OCI-LY1 (cell line): ENCODE results near the gene RPL22.

Experiments
- CTCF ChIP-seq: fragments of 200-600 bp; sonication (generic), shearing (Covaris generic); IDR thresholded peaks from 2 replicates; pipeline ENCODE4 v1.5.1; 2017; ENCODE audit warnings: mild to moderate bottlenecking, antibody characterized with exemption, low read length, moderate library complexity, mixed read lengths
- EZH2 ChIP-seq: fragments of 200-600 bp; sonication (generic), shearing (Covaris generic); IDR thresholded peaks from 2 replicates; pipeline ENCODE4 v1.8.0; 2017; ENCODE audit warnings: borderline replicate concordance, mixed run types, mild to moderate bottlenecking, antibody characterized with exemption, low read length, moderate library complexity, mixed read lengths

- TF ChIP-seq CTCF (no peak), EZH2 (no peak)
These were observed 48.9 kb upstream of the RPL22 start for GRCh38 chr1:6248161-6248776.
